T-helper 22 cell (primary cell): ENCODE measurements around the gene LY9.

Experiments used
- DNase-seq: peaks from one replicate; pipeline ENCODE4 v3.0.0-alpha.2; 2020; ENCODE audit warnings: low read depth

LY9 gene, protein sequence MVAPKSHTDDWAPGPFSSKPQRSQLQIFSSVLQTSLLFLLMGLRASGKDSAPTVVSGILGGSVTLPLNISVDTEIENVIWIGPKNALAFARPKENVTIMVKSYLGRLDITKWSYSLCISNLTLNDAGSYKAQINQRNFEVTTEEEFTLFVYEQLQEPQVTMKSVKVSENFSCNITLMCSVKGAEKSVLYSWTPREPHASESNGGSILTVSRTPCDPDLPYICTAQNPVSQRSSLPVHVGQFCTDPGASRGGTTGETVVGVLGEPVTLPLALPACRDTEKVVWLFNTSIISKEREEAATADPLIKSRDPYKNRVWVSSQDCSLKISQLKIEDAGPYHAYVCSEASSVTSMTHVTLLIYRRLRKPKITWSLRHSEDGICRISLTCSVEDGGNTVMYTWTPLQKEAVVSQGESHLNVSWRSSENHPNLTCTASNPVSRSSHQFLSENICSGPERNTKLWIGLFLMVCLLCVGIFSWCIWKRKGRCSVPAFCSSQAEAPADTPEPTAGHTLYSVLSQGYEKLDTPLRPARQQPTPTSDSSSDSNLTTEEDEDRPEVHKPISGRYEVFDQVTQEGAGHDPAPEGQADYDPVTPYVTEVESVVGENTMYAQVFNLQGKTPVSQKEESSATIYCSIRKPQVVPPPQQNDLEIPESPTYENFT

DNA sequence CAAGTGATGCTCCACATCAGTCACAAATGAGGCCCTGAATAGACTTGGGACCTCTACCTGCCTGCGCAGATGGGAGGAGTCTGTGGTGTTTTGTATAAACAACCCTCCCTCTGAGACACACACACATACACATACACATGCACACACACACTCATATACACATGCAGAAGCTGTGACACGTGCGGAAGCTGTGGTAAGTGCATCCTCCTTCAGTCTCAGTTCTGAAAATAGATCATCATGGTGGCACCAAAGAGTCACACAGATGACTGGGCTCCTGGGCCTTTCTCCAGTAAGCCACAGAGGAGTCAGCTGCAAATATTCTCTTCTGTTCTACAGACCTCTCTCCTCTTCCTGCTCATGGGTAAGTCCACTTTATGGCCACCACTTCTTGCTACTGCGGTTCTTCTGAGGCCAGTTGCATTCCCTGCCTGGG is at the start of gene LY9:
TSS of gene LY9 (plus strand) at position 224 of the 433 bp plus-strand sequence. CDS start at position 238, 14 bp downstream.
- DNase-seq, result peak; percentile 82

DNA sequence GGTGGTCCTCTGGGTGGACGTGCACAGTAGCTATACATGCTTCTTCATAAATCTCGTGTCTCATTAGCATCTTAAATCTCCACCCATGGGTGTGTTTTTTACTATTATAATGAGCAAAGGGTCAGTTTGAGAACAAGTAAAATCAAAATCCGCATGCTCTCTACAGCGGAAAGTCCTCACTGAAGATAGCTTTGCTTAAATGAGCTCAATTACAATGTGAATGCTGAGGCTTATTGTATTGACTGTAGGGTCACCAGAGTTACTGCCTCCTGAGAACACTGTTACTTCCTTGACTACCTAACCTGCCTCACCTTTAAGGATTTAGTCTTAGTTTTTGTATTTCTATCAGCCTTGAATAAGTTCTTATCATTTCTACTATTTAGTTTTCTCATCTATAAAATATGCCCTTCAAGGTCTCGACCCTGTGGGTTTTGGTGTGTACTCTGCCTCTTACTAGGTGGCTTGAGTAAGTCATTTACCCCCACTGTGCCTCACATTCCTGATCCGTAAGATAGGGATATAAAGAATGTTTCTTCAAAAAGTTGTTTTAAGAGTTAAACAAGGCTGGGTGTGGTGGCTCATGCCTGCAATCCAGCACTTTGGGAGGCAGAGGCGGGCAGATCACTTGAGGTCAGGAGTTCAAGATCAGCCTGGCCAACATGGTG is 49.0 kb upstream of the LY9 start:
- no peak for DNase-seq

DNA sequence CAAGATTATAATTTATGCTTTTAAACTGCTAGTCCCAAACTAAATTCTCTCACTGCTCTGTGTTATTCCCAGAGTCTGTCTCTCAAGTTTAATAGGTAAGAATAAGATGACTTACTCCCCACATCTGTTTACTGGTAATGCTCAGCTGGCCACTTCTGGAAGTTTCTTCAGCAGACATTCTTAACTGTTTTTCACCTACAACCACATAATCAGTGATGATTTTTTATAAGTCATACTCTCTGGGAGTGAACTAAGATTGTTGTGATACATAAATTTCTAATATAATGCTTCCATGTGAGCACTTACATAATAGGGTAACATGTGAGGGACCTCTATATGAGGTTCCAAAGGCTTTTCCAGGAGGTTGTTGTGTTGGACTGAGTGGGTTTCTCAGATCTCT is 48.3 kb upstream of the LY9 start:
- no peak for DNase-seq

DNA sequence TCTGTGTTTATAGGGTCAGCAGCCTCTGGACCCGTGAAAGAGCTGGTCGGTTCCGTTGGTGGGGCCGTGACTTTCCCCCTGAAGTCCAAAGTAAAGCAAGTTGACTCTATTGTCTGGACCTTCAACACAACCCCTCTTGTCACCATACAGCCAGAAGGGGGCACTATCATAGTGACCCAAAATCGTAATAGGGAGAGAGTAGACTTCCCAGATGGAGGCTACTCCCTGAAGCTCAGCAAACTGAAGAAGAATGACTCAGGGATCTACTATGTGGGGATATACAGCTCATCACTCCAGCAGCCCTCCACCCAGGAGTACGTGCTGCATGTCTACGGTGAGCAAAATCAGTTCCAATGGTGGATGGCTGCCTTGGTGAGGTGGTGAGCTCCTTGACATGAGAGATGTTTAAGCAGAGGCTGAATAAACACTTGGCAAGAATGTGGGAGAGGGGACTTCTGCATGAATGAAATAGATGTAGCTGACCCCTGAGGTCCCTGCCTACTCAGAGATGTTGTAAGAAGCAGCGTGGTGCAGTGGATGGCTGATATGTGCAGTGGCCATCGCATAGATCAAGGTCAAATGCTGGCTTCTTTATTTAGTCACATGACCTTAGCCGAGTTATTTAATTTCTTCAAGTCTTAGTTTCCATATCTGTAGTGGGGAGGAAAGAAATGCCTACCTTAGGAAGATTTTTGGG is 47.6 kb upstream of the LY9 start:
- DNase-seq, result no peak

DNA sequence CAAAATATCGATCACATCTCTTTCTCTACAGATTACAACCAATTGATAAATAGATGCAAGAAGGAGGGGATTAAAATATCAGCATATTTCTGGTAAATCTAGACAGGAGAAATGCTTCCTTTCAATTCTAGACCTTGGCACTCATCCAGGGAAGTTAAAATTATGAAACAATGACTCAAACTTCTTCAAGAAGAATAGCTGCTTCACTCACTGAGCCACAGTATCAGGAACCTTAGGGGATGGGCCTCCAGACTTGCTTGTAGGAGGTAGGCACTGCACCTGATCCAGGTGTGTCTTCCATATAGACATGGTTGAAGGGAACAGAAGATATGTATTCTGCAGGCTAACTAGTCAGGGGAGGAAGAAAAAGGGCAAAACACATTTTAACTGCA is 47.1 kb upstream of the LY9 start:
- no peak for DNase-seq

DNA sequence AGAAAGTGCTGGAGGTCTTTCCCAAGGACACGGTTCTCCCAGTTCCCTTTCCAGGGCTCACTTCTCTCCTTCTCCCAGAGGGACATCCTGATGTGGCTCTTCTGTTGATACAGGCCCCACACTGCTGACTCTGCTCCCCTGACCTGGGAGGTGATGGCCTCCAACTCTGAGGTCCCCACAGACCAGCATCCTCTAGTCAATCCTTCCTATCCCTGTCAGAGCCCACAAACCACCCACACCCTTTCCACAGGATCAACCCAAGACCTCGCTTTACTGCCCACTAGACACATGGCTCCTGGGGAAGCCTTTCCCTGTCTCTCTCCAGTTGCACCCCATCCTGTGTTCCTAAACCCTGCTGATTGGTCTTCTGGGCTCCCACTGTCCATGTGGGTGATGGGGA is 45.4 kb upstream of the LY9 start:
- no peak for DNase-seq

DNA sequence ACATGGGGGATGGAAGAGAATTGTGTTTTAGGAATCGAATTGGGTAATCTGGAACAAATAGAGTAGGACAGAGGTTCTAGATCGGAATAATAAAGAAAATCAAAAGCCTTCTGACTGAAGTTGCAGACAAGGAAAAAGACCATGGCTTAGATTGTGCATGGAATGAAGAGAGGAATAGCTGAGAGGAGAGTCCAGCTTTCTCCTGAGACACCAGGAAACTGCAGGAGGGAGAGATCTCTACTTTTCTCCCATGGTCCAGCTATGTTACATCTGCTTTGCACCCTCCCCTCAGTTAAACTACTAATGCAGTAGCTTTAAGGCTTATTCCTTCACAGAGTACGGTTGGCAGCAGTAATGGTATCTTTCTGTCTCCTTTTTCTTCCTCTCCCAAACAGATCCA is 43.6 kb upstream of the LY9 start:
- no peak for DNase-seq

DNA sequence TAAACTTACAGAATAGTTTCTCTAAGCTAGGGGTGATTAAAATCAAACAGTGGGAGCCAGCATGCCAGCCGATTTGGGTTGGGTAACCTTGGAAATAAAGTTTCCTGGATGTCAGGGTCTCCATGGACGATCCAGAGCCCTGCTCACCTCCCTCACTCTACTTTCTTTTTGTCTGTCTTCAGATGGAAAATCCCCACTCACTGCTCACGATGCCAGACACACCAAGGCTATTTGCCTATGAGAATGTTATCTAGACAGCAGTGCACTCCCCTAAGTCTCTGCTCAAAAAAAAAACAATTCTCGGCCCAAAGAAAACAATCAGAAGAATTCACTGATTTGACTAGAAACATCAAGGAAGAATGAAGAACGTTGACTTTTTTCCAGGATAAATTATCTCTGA is 43.0 kb upstream of the LY9 start:
- no peak for DNase-seq

DNA sequence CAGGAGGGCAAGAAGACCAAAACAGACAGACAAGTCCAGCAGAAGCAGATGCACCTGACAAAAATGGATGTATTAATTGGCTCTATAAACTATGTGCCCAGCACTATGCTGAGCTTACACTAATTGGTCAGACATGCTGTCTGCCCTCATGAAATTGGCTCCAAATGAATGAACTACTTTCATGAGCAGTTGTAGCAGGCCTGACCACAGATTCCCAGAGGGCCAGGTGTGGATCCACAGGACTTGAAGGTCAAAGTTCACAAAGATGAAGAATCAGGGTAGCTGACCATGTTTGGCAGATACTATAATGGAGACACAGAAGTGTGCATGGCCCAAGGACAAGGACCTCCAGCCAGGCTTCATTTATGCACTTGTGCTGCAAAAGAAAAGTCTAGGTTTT is 42.4 kb upstream of the LY9 start:
- DNase-seq, result no peak

DNA sequence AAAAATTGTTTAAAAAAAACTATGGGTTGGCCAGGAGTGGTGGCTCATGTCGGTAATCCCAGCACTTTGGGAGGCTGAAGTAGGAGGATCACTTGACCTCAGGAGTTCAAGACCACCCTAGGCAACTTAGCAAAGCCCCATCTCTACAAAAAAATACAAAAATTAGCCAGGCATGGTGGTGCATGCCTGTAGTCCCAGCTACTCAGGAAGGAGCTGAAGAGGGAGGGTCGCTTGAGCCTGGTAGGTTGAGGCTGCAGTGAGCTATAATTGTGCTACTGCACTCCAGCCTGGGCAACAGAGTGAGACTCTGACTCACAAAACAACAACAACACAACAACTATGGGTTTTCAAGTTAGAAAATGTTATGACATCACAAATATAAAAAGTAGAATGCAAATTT is 40.5 kb upstream of the LY9 start:
- DNase-seq, result no peak

DNA sequence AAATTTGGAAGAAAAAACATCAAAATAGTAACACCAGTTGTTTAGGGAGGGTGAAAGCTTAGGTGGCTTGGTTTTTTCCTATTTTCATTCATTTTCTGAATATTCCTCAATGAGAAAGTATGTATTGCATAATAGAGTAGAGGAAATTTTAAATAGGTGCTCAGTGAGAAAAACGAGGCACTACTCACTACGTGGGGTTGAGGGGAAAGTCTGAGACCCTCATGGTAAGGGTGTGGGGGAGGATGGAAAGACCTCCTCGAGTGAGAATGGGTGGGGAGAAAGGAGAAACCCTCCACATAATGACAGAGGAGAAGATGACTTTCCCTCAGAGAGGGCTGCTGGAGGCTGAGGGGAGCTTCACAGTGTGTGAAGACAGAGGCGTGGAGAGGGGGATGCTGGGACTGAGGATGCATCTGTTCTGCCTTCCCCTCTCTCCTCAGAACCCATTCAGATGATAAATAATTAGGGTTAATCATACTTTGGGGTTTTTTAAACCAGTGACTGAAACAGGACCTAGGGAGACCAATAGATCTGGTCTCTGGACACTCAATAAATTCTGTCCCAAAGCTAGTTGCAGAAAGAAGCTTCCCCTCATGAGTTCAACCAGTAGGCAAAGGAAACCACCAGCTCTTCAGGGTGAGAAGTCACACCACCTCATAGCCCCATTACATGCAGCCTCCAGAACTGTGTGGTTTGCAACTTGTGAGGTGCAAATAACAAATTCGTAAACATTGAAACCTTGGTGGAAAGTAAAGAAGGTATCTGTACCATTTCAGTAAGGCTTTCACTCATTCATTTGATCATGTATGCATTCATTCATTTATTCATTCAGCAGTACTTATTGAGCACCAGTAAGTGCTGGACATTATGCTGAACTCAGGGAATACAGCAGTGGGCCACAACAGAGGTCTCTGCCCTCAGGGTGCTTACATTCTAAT is 39.8 kb upstream of the LY9 start:
- no peak for DNase-seq

DNA sequence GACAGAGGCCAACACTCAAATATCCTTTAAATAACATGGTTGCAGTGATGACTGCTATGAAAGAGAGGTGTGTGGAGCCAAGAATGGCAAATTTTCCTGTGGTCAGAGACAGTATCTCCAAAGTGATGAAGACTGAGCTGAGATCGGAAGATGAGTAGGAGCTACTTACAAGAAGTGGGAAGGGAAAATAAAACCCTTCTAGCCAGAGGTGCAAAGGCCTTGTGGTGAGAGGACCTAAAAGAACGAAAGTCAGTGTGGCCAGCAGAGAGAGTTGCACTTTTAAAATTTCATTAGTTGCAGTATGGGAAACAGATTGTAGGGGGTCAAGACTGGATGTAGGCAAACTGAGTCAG is 39.1 kb upstream of the LY9 start:
- no peak for DNase-seq

DNA sequence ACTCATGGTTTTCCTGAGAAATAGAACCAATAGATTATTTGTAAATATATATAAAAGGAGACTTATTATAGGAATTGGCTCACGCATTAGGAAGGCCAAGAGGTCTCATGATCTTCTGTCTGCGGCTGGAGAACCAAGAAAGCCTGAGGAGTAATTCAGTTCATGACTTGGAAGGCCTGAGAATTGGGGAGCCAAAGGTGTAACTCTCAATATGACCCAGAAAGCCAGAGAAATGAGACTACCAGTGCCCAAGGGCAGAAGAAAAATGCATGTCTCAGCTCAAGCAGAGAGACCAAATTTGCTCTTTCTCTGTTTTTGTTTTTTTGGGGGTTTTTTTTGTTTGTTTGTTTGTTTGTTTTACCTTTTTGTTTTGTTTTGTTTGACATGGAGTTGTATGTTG is 37.5 kb upstream of the LY9 start:
- no peak for DNase-seq

DNA sequence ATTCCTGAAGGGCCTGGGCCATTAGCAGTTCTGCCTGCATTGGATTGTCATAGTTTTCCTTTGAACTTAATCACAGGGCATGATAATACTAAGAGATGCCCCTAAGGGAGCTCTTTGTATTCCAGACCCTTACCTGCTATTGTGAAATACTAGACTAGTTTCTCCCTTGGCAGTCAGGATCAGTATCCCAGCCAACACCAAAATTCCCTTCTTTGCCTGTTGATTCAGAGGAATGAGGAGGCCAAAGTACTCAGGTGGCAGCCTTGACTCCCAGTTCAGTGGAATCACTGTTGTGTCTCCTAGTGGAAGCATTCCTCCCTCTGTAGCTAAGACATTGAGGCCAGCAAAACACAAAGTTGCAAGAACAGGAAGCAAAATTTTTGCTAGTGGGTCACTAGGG is 36.2 kb upstream of the LY9 start:
- DNase-seq, result no peak

DNA sequence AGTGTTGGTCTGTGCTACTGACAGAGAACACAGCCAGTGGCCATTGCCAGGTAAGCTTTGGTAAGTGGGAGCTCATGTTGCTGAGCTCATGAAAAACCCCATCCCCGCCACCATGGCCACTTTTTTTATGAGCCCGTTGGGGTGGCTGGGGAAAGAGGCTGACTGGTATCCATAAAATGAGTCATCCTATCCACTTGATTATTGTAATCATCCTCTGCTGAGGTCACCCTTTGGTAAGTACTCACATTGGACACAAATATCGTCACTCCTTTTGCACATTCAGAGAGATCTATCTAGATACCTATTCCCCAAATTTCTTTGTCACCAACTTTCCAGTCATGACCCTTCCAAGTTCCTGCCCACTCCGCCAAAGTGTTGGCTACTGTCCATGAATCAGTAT is 34.9 kb upstream of the LY9 start:
- DNase-seq, result no peak

DNA sequence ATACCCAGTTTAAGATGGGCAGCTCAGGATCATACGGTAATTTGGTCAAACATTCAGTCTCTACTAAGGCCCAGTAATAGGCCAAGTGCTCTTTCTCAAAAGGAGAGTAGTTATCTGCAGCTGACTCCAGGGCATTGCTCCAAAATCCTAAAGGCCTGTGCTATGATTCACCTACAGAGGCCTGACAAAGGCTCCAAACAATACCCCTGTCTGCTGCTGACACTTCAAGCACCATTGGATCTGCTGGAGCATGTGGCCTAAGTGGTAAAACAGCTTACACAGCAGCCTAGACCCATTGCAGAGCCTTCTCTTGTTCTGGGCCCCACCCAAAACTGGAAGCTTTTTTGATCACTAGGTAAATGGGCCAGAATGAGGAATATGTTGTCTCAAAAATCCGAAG is 34.1 kb upstream of the LY9 start:
- no peak for DNase-seq

DNA sequence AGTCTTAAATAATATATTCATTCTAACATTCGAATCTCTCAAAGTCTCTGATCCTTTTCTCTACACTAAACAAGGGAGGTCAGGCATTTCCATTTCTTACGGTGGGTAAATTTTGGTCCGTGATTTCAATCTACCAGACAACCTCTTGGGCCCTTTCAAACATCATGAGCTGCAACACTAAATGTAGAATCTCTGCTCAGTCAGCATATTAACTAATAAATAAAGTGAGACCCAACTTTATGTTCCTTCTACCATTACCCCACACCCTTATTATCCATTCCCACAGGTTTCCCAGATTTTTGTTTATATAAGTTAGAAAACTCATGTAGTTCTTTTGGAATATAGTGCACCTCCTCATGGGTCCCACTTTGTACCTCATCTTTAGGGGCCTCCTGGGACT is 32.0 kb upstream of the LY9 start:
- DNase-seq, result no peak

DNA sequence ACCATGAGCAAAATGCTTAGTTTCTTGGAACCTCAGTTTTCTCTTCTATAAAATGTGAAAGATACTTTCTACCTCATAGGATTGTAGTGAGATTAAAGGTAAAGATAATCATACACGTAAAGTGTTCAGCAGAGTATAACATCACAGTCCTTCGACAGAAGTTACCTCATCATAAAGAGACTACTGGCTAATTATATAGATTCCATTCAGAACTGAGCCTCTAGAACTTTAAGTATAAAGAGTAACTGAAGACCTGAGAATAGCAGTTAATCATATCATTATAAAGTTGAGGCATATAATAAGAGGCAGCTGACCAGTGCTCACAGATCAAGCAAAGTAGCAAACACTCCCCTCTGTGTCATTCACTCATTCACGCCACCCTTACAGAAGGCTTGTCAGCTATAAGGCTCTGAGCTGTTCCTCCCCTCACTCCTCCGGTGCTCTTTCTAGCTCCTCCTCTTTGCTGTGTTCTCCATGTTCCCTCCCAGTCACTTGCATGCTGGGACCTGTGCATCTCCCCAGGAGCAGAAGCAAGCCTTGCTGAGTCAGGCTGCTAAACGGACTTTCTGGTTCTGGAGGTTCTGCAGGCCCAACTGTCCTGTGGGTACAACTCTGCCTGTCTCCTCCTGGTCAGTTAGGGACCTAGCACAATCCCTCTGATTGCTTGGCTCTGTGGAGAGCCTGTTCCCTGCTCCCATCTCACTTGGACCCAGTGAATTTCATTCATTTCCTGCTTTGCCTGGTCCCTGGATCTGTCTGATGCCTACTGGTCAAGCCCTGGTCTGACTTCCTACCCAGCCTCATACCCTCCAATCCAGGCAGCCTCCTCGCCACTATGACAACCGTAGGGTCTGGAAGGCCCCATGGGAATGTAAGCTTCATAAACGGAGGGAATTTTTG is 28.3 kb upstream of the LY9 start:
- no peak for DNase-seq

DNA sequence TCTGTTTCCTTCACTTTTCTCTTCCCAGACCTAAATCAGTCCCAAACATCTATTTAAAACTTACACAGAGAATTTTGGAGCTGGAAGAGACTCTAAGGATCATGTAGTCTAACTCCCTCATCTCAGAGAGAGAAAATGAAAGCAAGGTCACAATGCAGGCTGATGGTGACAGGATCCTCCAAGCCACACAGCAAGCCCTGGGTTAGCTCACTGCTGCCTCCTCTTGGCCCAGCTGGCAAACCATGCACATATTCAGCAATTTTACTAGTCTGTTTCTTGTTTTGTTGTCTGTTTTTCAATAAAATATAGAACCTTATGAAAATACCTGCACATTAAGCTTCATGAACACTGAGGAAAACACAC is 27.7 kb upstream of the LY9 start:
- peak; percentile 62 for DNase-seq

DNA sequence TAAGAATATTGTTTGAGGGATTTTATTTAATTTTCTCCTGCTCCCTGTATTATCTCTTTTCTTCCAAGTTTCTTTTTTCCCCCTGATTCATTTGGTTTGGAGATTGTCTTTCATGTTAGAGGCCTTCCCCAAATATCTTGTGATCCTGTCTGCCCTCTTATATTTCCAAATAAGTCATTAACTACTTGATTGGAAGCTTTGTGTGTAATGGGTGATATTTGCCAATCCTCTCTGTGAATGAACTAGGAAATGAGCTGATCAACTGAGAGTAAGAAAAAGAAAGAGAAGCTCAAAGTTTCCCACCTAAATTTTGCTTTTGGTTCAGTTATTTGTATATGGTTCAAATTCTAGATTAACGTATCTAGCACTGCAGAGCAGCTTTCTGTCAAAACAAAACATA is 23.6 kb upstream of the LY9 start:
- no peak for DNase-seq

DNA sequence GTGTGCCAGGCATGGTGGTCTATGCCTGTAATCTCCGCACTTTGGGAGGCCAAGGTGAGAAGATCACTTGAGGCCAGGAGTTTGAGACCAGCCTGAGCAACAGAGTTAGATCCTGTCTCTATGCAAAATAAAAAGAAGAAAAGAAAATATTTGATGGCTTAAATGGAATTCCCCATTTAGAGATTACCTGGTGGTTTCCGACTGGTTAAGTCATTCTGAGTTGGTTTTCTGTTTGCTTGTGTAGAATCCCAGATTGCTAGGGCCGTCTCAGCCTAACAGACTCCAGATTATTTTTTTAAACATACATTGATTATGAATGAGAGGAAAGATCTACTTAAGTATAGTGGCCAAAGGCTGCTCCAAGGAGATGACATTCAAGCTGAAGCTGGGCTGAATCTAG is 22.9 kb upstream of the LY9 start:
- DNase-seq, result no peak
